ENCODE measurements around the gene SASS6.

- no peak for TF ChIP-seq CTCF (IDR thresholded peaks at IDR 0.05; ENCODE audit: extremely low read depth in 1 of 2, insufficient read depth in 1 of 2, low read depth in 1 of 2, low read length in 2 of 2)
- TF ChIP-seq EZH2 (IDR thresholded peaks at IDR 0.05; ENCODE audit: borderline replicate concordance, low read depth, low read length, severe bottlenecking): no peak
- TF ChIP-seq POLR2AphosphoS5 (IDR thresholded peaks at IDR 0.05; ENCODE audit: insufficient read depth, low read depth, low read length): no peak
- no peak for TF ChIP-seq POLR2A (IDR thresholded peaks at IDR 0.05; ENCODE audit: low read depth, low read length)
Observed at GRCh38 chr1:100115524-100115923, 17.2 kb downstream of the SASS6 start.
